ENCODE results near the gene TMEM44. TPM values are rescaled to one million over a fixed set of nuclear protein-coding genes. Genes with fewer than 3 reads are reported as not detected.

The TMEM44 gene
- total RNA-seq, 1 experiment from 2014 or later: 13.7 TPM

GRCh38 chr3:194577986-194578905 is 55.0 kb downstream of the TMEM44 start:
- Mint-ChIP-seq H3K27ac (no peak overlapping the region), H3K4me3 (no peak overlapping the region), H3K4me1 (0 out of 2 replicates have a peak, but pooled peaks cover 2% of the 10 kb centered on the region), H3K36me3 (no peaks in the 10 kb centered on the region), H3K9me3 (no peaks in the 10 kb centered on the region), H3K27me3 (ENCODE audit: low read depth) (peaks cover 4% of the 10 kb centered on the region; the same call in 1 of the 2 replicates)
- DNase-seq (ENCODE audit: low spot score) (no peak), ATAC-seq (no peak)
- POLR2A ChIA-PET: no interaction called here
- no peak for TF ChIP-seq ZNF512 (CRISPR knock-in tag; IDR thresholded peaks at IDR 0.05; ENCODE audit: borderline replicate concordance)
- TF ChIP-seq KAT7 (CRISPR knock-in tag; IDR thresholded peaks at IDR 0.05; ENCODE audit: borderline replicate concordance): no peak
- TF ChIP-seq MXD4 (CRISPR knock-in tag; IDR thresholded peaks at IDR 0.05; ENCODE audit: borderline replicate concordance): no peak
- no peak for TF ChIP-seq ZBTB21 (CRISPR knock-in tag; IDR thresholded peaks at IDR 0.05; ENCODE audit: borderline replicate concordance)
- no peak for TF ChIP-seq ZNF138 (CRISPR knock-in tag; conservative IDR thresholded peaks at IDR 0.05)
- no peak for TF ChIP-seq E2F1 (CRISPR knock-in tag; IDR thresholded peaks at IDR 0.05)
- TF ChIP-seq SP1 (CRISPR knock-in tag; conservative IDR thresholded peaks at IDR 0.05): no peak
- TF ChIP-seq ZNF317 (CRISPR knock-in tag; IDR thresholded peaks at IDR 0.05; ENCODE audit: borderline replicate concordance, low read depth): no peak
- CTCF ChIA-PET: interaction anchor here (1.4 to 1.8 kb wide), 2 partner anchors 10 to 106 kb away, joined by 4 to 5 read pairs; no protein-coding TSS in a partner anchor

GRCh38 chr3:194575484-194576210 is 57.6 kb downstream of the TMEM44 start:
- no peak overlapping the region for H3K27ac Mint-ChIP-seq
- no peaks in the 10 kb centered on the region for H3K27me3 Mint-ChIP-seq (ENCODE audit: low read depth)
- H3K36me3 Mint-ChIP-seq: no peaks in the 10 kb centered on the region
- H3K4me3 Mint-ChIP-seq: no peak overlapping the region
- CTCF ChIA-PET: interaction anchor here (0.6 to 3.3 kb wide), 5 partner anchors 8 to 1498 kb away, joined by 3 to 27 read pairs (median 6); no protein-coding TSS in a partner anchor
- POLR2A ChIA-PET: no interaction called here
- no peaks in the 10 kb centered on the region for H3K9me3 Mint-ChIP-seq
- H3K4me1 Mint-ChIP-seq: 0 out of 2 replicates have a peak, but pooled peaks cover 2% of the 10 kb centered on the region
- ATAC-seq (peak; percentile 38), DNase-seq (ENCODE audit: low spot score) (peak; percentile 33)
- TF ChIP-seq ZBTB21 (CRISPR knock-in tag; IDR thresholded peaks at IDR 0.05; ENCODE audit: borderline replicate concordance) (no peak), FOXJ3 (CRISPR knock-in tag; IDR thresholded peaks at IDR 0.05; ENCODE audit: borderline replicate concordance) (no peak), FOXP1 (CRISPR knock-in tag; IDR thresholded peaks at IDR 0.05; ENCODE audit: borderline replicate concordance) (no peak), USF2 (CRISPR knock-in tag; IDR thresholded peaks at IDR 0.05) (no peak), PRDM15 (CRISPR knock-in tag; IDR thresholded peaks at IDR 0.05) (no peak), ESRRA (CRISPR knock-in tag; IDR thresholded peaks at IDR 0.05; ENCODE audit: borderline replicate concordance) (no peak), IRF1 (CRISPR knock-in tag; IDR thresholded peaks at IDR 0.05) (no peak), PREB (CRISPR knock-in tag; IDR thresholded peaks at IDR 0.05; ENCODE audit: borderline replicate concordance) (no peak), FOXK1 (CRISPR knock-in tag; IDR thresholded peaks at IDR 0.05) (no peak), RORB (CRISPR knock-in tag; IDR thresholded peaks at IDR 0.05) (no peak), ZBTB43 (CRISPR knock-in tag; IDR thresholded peaks at IDR 0.05) (no peak), ATF1 (CRISPR knock-in tag; IDR thresholded peaks at IDR 0.05) (no peak), SOX15 (CRISPR knock-in tag; IDR thresholded peaks at IDR 0.05) (no peak)

Data from WTC11 (cell line).